WTC11 (cell line): ENCODE measurements around the gene CES5A.
"Not testable (repeated sequence)": the region's sequence is repeated elsewhere in the genome, so short reads cannot be mapped to it uniquely, and the experiment has no call there.

Experiments
- CTCF ChIP-seq: fragments of 200-600 bp; IDR thresholded peaks from 2 replicates; pipeline ENCODE4 v1.8.0; 2022; ENCODE audit warnings: antibody characterized with exemption
- KAT7 ChIP-seq: sonication (generic); formaldehyde crosslinking; IDR thresholded peaks from 2 replicates; pipeline ENCODE4 v1.8.1; 2023; ENCODE audit warnings: missing genetic modification reagents, mild to moderate bottlenecking, borderline replicate concordance
- NR3C1 ChIP-seq: sonication (generic); formaldehyde crosslinking; conservative IDR thresholded peaks from 2 replicates; pipeline ENCODE4 v1.8.1; 2023; ENCODE audit warnings: low read depth, mild to moderate bottlenecking, missing genetic modification reagents
- TF ChIP-seq, protein P1 (sequence below): sonication (generic); formaldehyde crosslinking; IDR thresholded peaks from 2 replicates; pipeline ENCODE4 v1.8.1; 2023; ENCODE audit warnings: mild to moderate bottlenecking, missing genetic modification reagents

GRCh38 chr16:55808286-55808685, 66.9 kb downstream of the CES5A start:
- not testable (repeated sequence) for TF ChIP-seq CTCF; KAT7; NR3C1 (CRISPR knock-in tag)
- TF ChIP-seq, protein P1, sequence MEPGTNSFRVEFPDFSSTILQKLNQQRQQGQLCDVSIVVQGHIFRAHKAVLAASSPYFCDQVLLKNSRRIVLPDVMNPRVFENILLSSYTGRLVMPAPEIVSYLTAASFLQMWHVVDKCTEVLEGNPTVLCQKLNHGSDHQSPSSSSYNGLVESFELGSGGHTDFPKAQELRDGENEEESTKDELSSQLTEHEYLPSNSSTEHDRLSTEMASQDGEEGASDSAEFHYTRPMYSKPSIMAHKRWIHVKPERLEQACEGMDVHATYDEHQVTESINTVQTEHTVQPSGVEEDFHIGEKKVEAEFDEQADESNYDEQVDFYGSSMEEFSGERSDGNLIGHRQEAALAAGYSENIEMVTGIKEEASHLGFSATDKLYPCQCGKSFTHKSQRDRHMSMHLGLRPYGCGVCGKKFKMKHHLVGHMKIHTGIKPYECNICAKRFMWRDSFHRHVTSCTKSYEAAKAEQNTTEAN (CRISPR knock-in tag), result not testable (repeated sequence)
